Stimulated activated naive CD8-positive, alpha-beta T cell treated with anti-CD3 and anti-CD28 coated beads, Interleukin-15, Interleukin-2, amounts not matched to agents 100 ng/mL and 50 ng/mL, for 24 hours (primary cell): Measurements from ENCODE around the gene HSD3B7.

ENCODE experiments used
- H3K27ac Mint-ChIP-seq: one replicate; pipeline ENCODE4 v1.8.0; 2021; ENCODE audit warnings: mild to moderate bottlenecking, mixed read lengths
- H3K27me3 Mint-ChIP-seq: one replicate; pipeline ENCODE4 v1.8.0; 2021; ENCODE audit warnings: mixed read lengths
- H3K36me3 Mint-ChIP-seq: one replicate; pipeline ENCODE4 v1.8.0; 2021; ENCODE audit warnings: low read depth, mixed read lengths
- H3K4me1 Mint-ChIP-seq: one replicate; pipeline ENCODE4 v1.8.0; 2021; ENCODE audit warnings: low read depth, mixed read lengths
- H3K4me3 Mint-ChIP-seq: one replicate; pipeline ENCODE4 v1.8.0; 2021; ENCODE audit warnings: mild to moderate bottlenecking, mixed read lengths
- H3K9me3 Mint-ChIP-seq: one replicate; pipeline ENCODE4 v1.8.0; 2021; ENCODE audit warnings: mixed read lengths

The HSD3B7 gene

GRCh38 chr16:30998852-30999761 is 14.1 kb downstream of the HSD3B7 start:
- H3K36me3 Mint-ChIP-seq: no peaks in the 10 kb centered on the region
- H3K27me3 Mint-ChIP-seq: no peaks in the 10 kb centered on the region
- H3K4me3 Mint-ChIP-seq: no peak overlapping the region
- no peak overlapping the region for H3K27ac Mint-ChIP-seq
- H3K4me1 Mint-ChIP-seq: peaks cover 8% of the 10 kb centered on the region
- no peaks in the 10 kb centered on the region for H3K9me3 Mint-ChIP-seq

- Mint-ChIP-seq H3K36me3 (no peaks in the 10 kb centered on the region), H3K4me3 (no peak overlapping the region), H3K27ac (no peak overlapping the region), H3K27me3 (no peaks in the 10 kb centered on the region), H3K4me1 (peaks cover 4% of the 10 kb centered on the region), H3K9me3 (no peaks in the 10 kb centered on the region)
These were observed 15.8 kb downstream of the HSD3B7 start for GRCh38 chr16:31000671-31001382.

- Mint-ChIP-seq H3K4me1 (no peaks in the 10 kb centered on the region), H3K36me3 (no peaks in the 10 kb centered on the region)
These were observed 16.7 kb downstream of the HSD3B7 start for GRCh38 chr16:31001507-31002249.

GRCh38 chr16:31002250-31002700 is 17.3 kb downstream of the HSD3B7 start:
- no peak overlapping the region for H3K27ac Mint-ChIP-seq
- no peaks in the 10 kb centered on the region for H3K4me1 Mint-ChIP-seq
- H3K4me3 Mint-ChIP-seq: no peak overlapping the region
- H3K9me3 Mint-ChIP-seq: no peaks in the 10 kb centered on the region
- H3K36me3 Mint-ChIP-seq: no peaks in the 10 kb centered on the region
- H3K27me3 Mint-ChIP-seq: no peaks in the 10 kb centered on the region

More at GRCh38 chr16:31001507-31002249, 16.7 kb downstream of the HSD3B7 start:
- Mint-ChIP-seq H3K4me3 (no peak overlapping the region), H3K27me3 (no peaks in the 10 kb centered on the region), H3K27ac (no peak overlapping the region), H3K9me3 (no peaks in the 10 kb centered on the region)

- no peaks in the 10 kb centered on the region for H3K27me3 Mint-ChIP-seq
- no peaks in the 10 kb centered on the region for H3K9me3 Mint-ChIP-seq
- H3K27ac Mint-ChIP-seq: no peak overlapping the region
- no peaks in the 10 kb centered on the region for H3K4me1 Mint-ChIP-seq
- no peak overlapping the region for H3K4me3 Mint-ChIP-seq
- H3K36me3 Mint-ChIP-seq: no peaks in the 10 kb centered on the region
These were observed 17.9 kb downstream of the HSD3B7 start for GRCh38 chr16:31002862-31003341.

GRCh38 chr16:31003744-31004143 is 18.7 kb downstream of the HSD3B7 start:
- Mint-ChIP-seq H3K4me3 (no peak overlapping the region), H3K27me3 (no peaks in the 10 kb centered on the region), H3K9me3 (no peaks in the 10 kb centered on the region), H3K4me1 (no peaks in the 10 kb centered on the region), H3K36me3 (no peaks in the 10 kb centered on the region), H3K27ac (no peak overlapping the region)

GRCh38 chr16:31004658-31005057 is 19.7 kb downstream of the HSD3B7 start:
- Mint-ChIP-seq H3K4me3 (no peak overlapping the region), H3K27ac (no peak overlapping the region), H3K36me3 (no peaks in the 10 kb centered on the region), H3K9me3 (no peaks in the 10 kb centered on the region), H3K4me1 (peaks cover 4% of the 10 kb centered on the region), H3K27me3 (peaks cover under 1% of the 10 kb centered on the region)

- no peak overlapping the region for H3K4me3 Mint-ChIP-seq
- no peaks in the 10 kb centered on the region for H3K36me3 Mint-ChIP-seq
- H3K27ac Mint-ChIP-seq: no peak overlapping the region
- peaks cover 4% of the 10 kb centered on the region for H3K27me3 Mint-ChIP-seq
- H3K9me3 Mint-ChIP-seq: no peaks in the 10 kb centered on the region
- peaks cover 9% of the 10 kb centered on the region for H3K4me1 Mint-ChIP-seq
These were observed 20.5 kb downstream of the HSD3B7 start for GRCh38 chr16:31005350-31006085.

GRCh38 chr16:31006086-31006385 is 21.0 kb downstream of the HSD3B7 start:
- Mint-ChIP-seq H3K9me3 (no peaks in the 10 kb centered on the region), H3K4me3 (no peak overlapping the region), H3K27me3 (peaks cover 4% of the 10 kb centered on the region), H3K36me3 (no peaks in the 10 kb centered on the region), H3K27ac (no peak overlapping the region), H3K4me1 (peaks cover 12% of the 10 kb centered on the region)

- Mint-ChIP-seq H3K4me3 (no peak overlapping the region), H3K4me1 (peaks cover 17% of the 10 kb centered on the region), H3K27me3 (peaks cover 9% of the 10 kb centered on the region)
These were observed 21.6 kb downstream of the HSD3B7 start for GRCh38 chr16:31006589-31006988.

GRCh38 chr16:31007684-31008083 is 22.7 kb downstream of the HSD3B7 start:
- peaks cover 17% of the 10 kb centered on the region for H3K4me1 Mint-ChIP-seq
- H3K36me3 Mint-ChIP-seq: no peaks in the 10 kb centered on the region
- no peak overlapping the region for H3K4me3 Mint-ChIP-seq
- H3K27me3 Mint-ChIP-seq: peaks cover 16% of the 10 kb centered on the region
- no peak overlapping the region for H3K27ac Mint-ChIP-seq
- no peaks in the 10 kb centered on the region for H3K9me3 Mint-ChIP-seq

More at GRCh38 chr16:31006589-31006988, 21.6 kb downstream of the HSD3B7 start:
- H3K36me3 Mint-ChIP-seq: no peaks in the 10 kb centered on the region
- no peak overlapping the region for H3K27ac Mint-ChIP-seq
- no peaks in the 10 kb centered on the region for H3K9me3 Mint-ChIP-seq

- Mint-ChIP-seq H3K27me3 (peaks cover 18% of the 10 kb centered on the region), H3K36me3 (no peaks in the 10 kb centered on the region), H3K27ac (no peak overlapping the region), H3K4me3 (no peak overlapping the region), H3K4me1 (peaks cover 17% of the 10 kb centered on the region), H3K9me3 (no peaks in the 10 kb centered on the region)
These were observed 23.1 kb downstream of the HSD3B7 start for GRCh38 chr16:31008149-31008548.

GRCh38 chr16:31008551-31008950 is 23.5 kb downstream of the HSD3B7 start:
- Mint-ChIP-seq H3K27ac (no peak overlapping the region), H3K4me3 (no peak overlapping the region), H3K4me1 (peaks cover 17% of the 10 kb centered on the region), H3K36me3 (no peaks in the 10 kb centered on the region), H3K27me3 (peaks cover 22% of the 10 kb centered on the region), H3K9me3 (no peaks in the 10 kb centered on the region)

GRCh38 chr16:31009120-31009519 is 24.1 kb downstream of the HSD3B7 start:
- peaks cover 17% of the 10 kb centered on the region for H3K4me1 Mint-ChIP-seq
- no peaks in the 10 kb centered on the region for H3K36me3 Mint-ChIP-seq
- H3K4me3 Mint-ChIP-seq: no peak overlapping the region
- H3K27me3 Mint-ChIP-seq: peaks cover 25% of the 10 kb centered on the region
- H3K9me3 Mint-ChIP-seq: no peaks in the 10 kb centered on the region
- no peak overlapping the region for H3K27ac Mint-ChIP-seq
